GM08714 (cell line): ENCODE results near the gene SLC9A3.

Experiments used
- H3K4me3 ChIP-seq: fragments of 200-500 bp; sonication (Bioruptor generic); 2 replicates; pipeline ENCODE4 v1.5.1; 2014; ENCODE audit warnings: mild to moderate bottlenecking, low read length, inconsistent platforms
- ZNF274 ChIP-seq: IDR thresholded peaks from 2 replicates; pipeline ENCODE4 v1.6.1; 2012; ENCODE audit warnings: mild to moderate bottlenecking, low read depth, low read length

SLC9A3 gene

DNA sequence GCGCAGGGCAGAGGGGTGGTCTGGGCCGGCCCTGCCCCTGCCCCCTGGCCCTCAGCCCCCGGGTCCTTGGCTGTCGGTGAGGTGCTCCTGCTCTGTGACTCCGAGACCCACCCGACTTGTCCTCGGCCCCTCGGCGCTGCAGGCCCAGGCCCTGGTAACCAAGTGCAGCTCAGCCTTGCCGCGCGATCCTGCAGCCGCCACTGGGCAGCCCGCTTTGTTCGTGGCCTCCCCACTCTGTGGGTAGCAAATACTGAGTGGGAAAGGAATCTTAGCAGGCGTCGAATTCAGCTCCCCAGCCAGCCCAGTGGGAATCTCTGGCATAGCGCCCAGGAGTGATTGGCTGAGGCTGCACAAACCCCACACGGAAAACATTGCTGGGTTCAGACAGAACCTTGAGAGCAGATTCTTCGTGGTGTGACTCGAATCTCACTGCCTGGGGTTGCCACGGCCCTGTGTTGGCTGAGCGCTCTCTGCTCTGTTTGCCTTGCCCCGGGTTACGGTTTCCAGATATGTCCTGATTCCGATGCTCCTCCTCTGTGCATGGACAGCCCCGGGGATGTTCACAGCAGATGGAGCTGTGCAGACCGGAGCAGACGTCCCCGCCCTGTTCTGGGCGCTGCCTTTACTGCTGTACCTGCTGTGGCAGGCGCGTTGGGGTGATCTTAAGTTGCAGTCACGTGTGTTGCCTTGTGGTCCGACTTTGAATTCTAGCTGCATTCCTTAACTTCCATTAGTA is 94.6 kb downstream of the SLC9A3 start:
- TF ChIP-seq ZNF274, result no peak

DNA sequence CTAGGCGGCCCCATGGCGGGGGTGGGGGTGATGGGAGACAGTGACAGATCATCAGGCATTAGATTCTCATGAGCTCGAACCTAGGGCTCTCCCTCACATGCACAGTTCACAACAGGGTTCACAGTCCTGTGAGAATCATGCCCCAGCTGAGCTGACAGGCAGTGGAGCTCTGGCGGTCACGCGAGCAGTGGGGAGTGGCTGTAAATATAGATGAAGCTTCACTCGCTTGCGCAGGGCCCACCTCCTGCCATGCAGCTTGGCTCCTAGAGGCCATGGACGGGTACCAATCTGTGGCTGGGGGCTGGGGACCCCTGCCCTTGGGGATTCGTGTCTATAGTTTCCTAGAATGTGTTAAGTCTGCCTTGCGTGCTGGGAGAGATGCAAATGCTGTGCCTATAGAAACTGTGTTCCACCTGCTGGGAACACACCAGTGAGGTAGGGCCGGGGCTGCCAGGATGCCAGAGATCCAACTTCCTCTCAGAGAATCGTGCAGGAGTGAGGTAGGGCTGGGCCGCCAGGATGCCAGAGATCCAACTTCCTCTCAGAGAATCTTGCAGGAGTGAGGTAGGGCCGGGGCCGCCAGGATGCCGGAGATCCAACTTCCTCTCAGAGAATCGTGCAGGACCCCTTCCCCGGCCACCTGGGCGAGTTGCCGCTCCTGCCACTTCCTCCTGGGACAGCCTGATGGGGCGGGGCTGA is 95.3 kb downstream of the SLC9A3 start:
- H3K4me3 ChIP-seq, result no peak overlapping the region
- TF ChIP-seq ZNF274, result no peak

More for the DNA sequence above, 94.6 kb downstream of the SLC9A3 start:
- H3K4me3 ChIP-seq, result no peak overlapping the region

DNA sequence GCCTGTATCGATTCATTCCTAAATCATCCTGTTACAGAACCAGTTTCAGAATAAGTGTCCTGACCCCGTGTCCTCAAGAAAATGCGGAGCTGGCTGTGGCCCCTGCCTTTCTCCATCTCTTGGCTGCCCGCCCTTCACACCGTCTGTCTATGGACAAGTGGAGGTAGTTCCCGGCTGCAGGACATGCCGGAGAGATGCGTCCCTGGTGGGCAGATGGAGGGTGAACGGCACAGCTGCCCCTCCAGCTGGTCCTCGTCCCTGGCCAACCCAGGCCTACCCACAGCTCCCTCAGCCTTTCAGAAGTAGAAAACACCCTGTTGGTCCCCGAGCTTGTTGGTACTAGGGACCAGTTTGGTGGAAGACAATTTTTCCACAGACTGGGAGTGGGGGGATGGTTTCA is 96.0 kb downstream of the SLC9A3 start:
- no peak overlapping the region for H3K4me3 ChIP-seq
- TF ChIP-seq ZNF274, result no peak

GRCh38 chr5:427415-428087 is 96.7 kb downstream of the SLC9A3 start:
- no peak overlapping the region for H3K4me3 ChIP-seq
- TF ChIP-seq ZNF274, result no peak

GRCh38 chr5:426392-426976 is 97.8 kb downstream of the SLC9A3 start:
- no peak overlapping the region for H3K4me3 ChIP-seq
- no peak for TF ChIP-seq ZNF274

DNA sequence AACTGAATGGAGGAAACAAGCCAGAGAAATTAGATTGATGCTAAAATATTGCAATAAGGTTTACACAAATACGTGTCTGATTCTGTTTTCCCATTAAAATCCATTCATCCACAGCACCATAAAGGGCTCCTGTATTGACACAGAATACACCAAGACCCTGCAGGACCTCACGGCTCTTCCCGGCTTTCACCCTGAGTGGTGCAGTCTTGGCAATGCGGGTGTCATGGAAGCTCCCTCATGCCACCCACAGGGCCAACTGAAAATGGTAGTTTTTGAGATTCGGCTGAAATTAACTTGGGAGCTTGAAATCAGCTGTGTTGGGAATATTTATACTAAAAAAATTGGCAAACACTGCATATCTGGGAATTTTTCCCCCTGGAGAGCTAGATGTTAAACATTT is 98.5 kb downstream of the SLC9A3 start:
- no peak overlapping the region for H3K4me3 ChIP-seq
- no peak for TF ChIP-seq ZNF274

DNA sequence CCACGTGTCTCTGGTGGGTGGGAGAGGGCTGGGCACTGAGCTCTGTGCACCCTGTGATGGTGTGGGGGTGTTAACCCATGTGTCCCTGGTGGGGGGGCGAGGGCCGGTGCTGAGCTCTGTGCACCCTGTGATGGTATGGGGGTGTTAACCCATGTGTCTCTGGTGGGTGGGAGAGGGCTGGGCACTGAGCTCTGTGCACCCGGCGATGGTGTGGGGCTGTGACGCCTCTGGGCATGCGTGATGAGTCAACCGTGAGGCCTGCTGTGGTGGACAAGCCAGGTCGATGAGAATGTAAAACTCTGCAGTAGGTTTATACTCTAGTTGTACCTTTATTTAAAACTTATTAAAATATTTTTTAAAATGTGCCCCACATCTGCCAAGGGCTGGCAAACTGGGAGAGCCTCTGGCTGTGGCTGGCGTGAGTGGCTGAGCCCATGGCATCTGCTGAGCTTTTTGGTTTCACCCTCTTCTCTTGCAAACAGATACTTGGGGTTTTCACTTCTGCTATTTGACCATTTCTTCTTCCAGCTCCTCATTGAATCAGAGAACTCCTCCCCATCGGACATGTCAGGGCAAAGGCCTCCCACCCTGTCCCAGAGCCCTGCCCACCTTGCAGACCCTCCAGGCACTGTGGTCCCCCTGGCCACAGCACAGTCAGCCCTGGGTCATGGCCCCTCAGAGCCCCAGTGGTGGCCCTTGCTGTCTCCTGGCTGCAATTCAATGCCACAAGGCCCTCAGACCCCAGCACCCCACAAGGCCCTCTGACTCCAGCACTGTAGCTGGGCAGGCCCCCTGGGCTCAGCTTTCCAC is 99.7 kb downstream of the SLC9A3 start:
- TF ChIP-seq ZNF274, result no peak
- H3K4me3 ChIP-seq, result no peak overlapping the region

DNA sequence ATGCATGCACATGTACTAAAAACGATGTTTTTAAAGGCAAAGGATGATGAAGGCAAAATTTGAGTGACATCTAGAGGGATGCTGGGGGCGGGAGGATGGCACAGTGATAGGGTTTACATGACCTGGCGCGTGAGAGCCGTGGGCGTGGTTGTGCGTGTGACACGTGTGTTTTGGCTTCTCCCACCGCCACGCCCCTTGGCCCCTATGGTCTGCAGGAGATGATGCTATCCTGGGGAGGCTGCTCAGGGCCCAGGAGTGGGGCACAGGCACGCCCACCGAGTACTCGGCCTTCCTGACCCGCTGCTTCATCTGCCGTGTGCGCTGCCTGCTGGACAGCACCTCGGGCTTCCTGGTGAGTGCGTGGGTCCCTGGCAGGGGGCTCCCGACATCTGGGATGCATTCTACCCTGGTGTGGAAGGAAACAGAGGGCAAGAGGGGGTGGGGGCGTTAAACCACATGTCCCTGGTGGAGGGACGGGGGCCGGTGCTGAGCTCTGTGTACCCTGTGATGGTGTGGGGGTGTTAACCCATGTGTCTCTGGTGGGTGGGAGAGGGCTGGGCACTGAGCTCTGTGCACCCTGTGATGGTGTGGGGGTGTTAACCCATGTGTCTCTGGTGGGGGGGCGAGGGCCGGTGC is 100.5 kb downstream of the SLC9A3 start:
- H3K4me3 ChIP-seq, result no peak overlapping the region
- no peak for TF ChIP-seq ZNF274

DNA sequence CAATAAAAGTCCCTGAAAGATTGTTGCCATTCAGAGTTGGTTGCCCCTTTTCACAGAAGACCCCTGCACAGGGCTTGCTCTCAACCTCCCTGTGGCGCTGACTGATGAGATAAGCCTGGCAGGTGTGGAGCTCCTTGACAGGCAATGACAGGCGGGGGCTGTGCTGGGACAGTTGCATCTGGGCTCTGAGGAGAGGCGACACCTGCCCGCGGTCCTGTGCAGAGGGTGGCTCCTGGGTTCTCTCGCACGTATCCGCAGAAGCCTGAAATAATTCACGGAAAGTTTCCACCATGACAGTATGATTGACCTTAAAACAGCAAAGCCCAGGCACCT is 101.0 kb downstream of the SLC9A3 start:
- no peak overlapping the region for H3K4me3 ChIP-seq
- no peak for TF ChIP-seq ZNF274

DNA sequence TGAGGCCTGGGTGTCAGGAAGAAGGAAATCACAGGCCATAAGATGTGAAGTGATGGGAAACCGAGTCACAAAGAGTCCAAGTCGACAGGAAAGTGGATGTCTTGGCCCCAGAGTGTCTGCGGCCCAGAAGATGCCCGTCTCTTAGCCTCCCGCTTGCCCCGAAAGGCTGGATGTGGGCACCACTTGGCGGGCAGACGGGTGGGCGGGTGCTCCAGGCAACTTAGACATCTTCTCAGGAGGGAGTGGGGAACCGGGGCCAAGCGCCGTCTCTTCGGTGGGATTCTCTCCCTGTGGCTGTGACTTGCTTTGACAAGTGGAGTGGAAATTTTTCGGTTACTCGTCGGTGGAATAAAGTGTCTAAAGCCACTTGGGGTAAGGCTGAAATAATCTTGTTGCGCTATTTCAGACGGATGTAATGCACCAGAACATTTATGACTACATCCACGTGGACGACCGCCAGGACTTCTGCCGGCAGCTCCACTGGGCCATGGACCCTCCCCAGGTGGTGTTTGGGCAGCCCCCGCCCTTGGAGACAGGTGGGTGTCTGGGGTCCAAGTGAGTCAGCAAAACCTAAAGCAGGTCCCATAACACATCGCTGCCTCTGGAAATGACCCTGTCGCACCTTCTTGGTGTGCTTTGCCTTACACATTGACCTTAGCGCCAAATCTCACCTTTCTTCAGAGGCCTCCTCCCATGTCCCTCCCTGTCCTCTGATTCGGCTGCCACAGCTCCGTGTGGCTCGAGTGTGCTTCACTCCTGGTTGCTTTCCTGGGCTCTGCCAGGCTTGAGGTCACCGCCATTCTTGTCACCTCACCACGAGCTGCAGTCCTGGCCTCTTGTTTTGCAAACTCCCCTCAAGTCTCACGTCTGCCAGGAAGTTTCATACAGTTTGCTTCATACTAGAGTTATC is 101.7 kb downstream of the SLC9A3 start:
- no peak overlapping the region for H3K4me3 ChIP-seq
- no peak for TF ChIP-seq ZNF274

DNA sequence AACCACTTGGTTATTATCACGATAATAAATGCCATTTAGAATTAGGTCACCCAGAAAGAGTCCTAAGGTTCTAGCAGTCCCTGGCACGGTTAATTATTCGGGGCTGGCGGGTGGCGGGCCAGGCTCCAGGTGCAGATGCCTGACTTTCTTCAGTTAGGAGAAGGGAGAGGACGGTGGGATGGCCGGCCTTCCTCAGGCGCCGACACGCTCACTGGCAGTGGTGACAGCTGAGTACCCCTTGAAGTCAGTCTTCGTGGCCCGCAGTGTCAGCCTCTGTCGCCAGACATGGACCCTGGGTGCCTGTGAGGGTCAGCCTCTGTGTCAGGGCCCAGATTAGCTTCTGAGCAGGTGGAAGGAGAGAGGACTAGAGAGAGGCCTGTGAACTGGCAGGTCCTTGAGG is 102.3 kb downstream of the SLC9A3 start:
- no peak for TF ChIP-seq ZNF274
- no peak overlapping the region for H3K4me3 ChIP-seq

- no peak for TF ChIP-seq ZNF274
Observed at GRCh38 chr5:421287-421880, 102.9 kb downstream of the SLC9A3 start.

More at GRCh38 chr5:421287-421880, 102.9 kb downstream of the SLC9A3 start:
- H3K4me3 ChIP-seq, result no peak overlapping the region
